GM23338 (cell line): Measurements from ENCODE around the gene SCAMP5. TPM values are rescaled to one million over a fixed set of nuclear protein-coding genes. Genes with fewer than 3 reads are reported as not detected.

Source experiments
- ATAC-seq: fragments of 200-7000 bp; cut with Tn5 transposase; 3 replicates; pipeline ENCODE4 v1.9.1; 2020
- DNase-seq: peaks from one replicate; pipeline ENCODE4 v3.0.0-alpha.2; 2015; ENCODE audit warnings: low spot score
- H2AFZ ChIP-seq: fragments of 200-600 bp; sonication (generic); 2 replicates; pipeline ENCODE4 v1.8.0; 2016; ENCODE audit warnings: antibody characterized with exemption, mild to moderate bottlenecking, moderate library complexity
- H3F3A ChIP-seq: fragments of 200-600 bp; sonication (generic); replicated peaks from 2 replicates; pipeline ENCODE4 v1.8.0; 2017; ENCODE audit warnings: antibody characterized with exemption, mixed run types, low read depth
- H3K27ac ChIP-seq: fragments of 200-600 bp; sonication (generic); 2 replicates; pipeline ENCODE4 v1.6.1; 2016; ENCODE audit warnings: low read depth
- H3K27me3 ChIP-seq: fragments of 200-600 bp; sonication (generic); 2 replicates; pipeline ENCODE4 v1.8.0; 2016; ENCODE audit warnings: mild to moderate bottlenecking, mixed run types, moderate library complexity; ENCODE audit not compliant: insufficient read depth
- H3K36me3 ChIP-seq: fragments of 200-600 bp; sonication (generic); 2 replicates; pipeline ENCODE4 v1.8.0; 2016; ENCODE audit warnings: mild to moderate bottlenecking; ENCODE audit not compliant: insufficient read depth
- H3K4me1 ChIP-seq: fragments of 200-600 bp; sonication (generic); 2 replicates; pipeline ENCODE4 v1.8.0; 2016; ENCODE audit warnings: mild to moderate bottlenecking, moderate library complexity; ENCODE audit not compliant: insufficient read depth
- H3K4me2 ChIP-seq: fragments of 200-600 bp; sonication (generic); 2 replicates; pipeline ENCODE4 v1.7.1; 2017; ENCODE audit warnings: mixed run types
- H3K4me3 ChIP-seq: fragments of 200-600 bp; sonication (generic); 2 replicates; pipeline ENCODE4 v1.6.1; 2016; ENCODE audit warnings: mixed run types
- H3K79me2 ChIP-seq: fragments of 200-600 bp; sonication (generic); replicated peaks from 2 replicates; pipeline ENCODE4 v1.8.0; 2017; ENCODE audit warnings: mild to moderate bottlenecking; ENCODE audit not compliant: insufficient read depth
- H3K9me2 ChIP-seq: fragments of 200-600 bp; sonication (generic); 2 replicates; pipeline ENCODE4 v1.8.0; 2017; ENCODE audit not compliant: insufficient read depth
- H4K20me1 ChIP-seq: fragments of 200-600 bp; sonication (generic); replicated peaks from 2 replicates; pipeline ENCODE4 v1.8.0; 2017; ENCODE audit warnings: mild to moderate bottlenecking; ENCODE audit not compliant: insufficient read depth
- H3K27ac Mint-ChIP-seq: 2 replicates; pipeline ENCODE4 v1.8.0; 2020; ENCODE audit warnings: inconsistent platforms, mild to moderate bottlenecking, moderate library complexity, mixed read lengths
- H3K27me3 Mint-ChIP-seq: 3 replicates; pipeline ENCODE4 v1.8.0; 2022; ENCODE audit warnings: low read depth, mild to moderate bottlenecking, moderate library complexity, mixed read lengths, inconsistent platforms; ENCODE audit not compliant: insufficient read depth, poor library complexity
- H3K36me3 Mint-ChIP-seq: 3 replicates; pipeline ENCODE4 v1.8.0; 2021; ENCODE audit warnings: low read depth, mild to moderate bottlenecking, inconsistent platforms, moderate library complexity, mixed read lengths
- H3K4me1 Mint-ChIP-seq: 3 replicates; pipeline ENCODE4 v1.8.0; 2020; ENCODE audit warnings: mild to moderate bottlenecking, inconsistent platforms, mixed read lengths
- H3K4me3 Mint-ChIP-seq: 3 replicates; pipeline ENCODE4 v1.8.0; 2021; ENCODE audit warnings: moderate library complexity, mild to moderate bottlenecking, inconsistent platforms, mixed read lengths
- H3K9me3 Mint-ChIP-seq: 3 replicates; pipeline ENCODE4 v1.8.0; 2020; ENCODE audit warnings: moderate library complexity, mild to moderate bottlenecking, inconsistent platforms, mixed read lengths
- CREB1 ChIP-seq: fragments of 250-450 bp; sonication (Bioruptor Pico); IDR thresholded peaks from 2 replicates; pipeline ENCODE4 v1.5.0; 2020; ENCODE audit warnings: low read depth, mild to moderate bottlenecking, moderate library complexity
- EZH2 ChIP-seq: fragments of 200-600 bp; sonication (generic); IDR thresholded peaks from one replicate; pipeline ENCODE4 v1.8.0; 2017; ENCODE audit warnings: antibody characterized with exemption, mild to moderate bottlenecking, low read depth; ENCODE audit not compliant: unreplicated experiment
- EZH2phosphoT487 ChIP-seq: fragments of 200-600 bp; sonication (generic); IDR thresholded peaks from one replicate; pipeline ENCODE4 v1.8.1; 2018; ENCODE audit warnings: antibody characterized with exemption; ENCODE audit not compliant: unreplicated experiment
- JUNB ChIP-seq: IDR thresholded peaks from one replicate; pipeline ENCODE4 v1.6.1; 2016; ENCODE audit warnings: antibody characterized with exemption; ENCODE audit not compliant: unreplicated experiment
- STAT1 ChIP-seq: IDR thresholded peaks from one replicate; pipeline ENCODE4 v1.6.1; 2016; ENCODE audit warnings: antibody characterized with exemption; ENCODE audit not compliant: unreplicated experiment
- ZNF114 ChIP-seq: fragments of 250-450 bp; sonication (Bioruptor Pico); IDR thresholded peaks from 2 replicates; pipeline ENCODE4 v1.5.0; 2020; ENCODE audit warnings: mild to moderate bottlenecking, moderate library complexity
- ZNF331 ChIP-seq: fragments of 250-450 bp; sonication (Bioruptor Pico); IDR thresholded peaks from 2 replicates; pipeline ENCODE4 v1.5.0; 2020; ENCODE audit warnings: low read depth, mild to moderate bottlenecking, moderate library complexity
- polyA plus RNA-seq: library from polyadenylated mRNA; unstranded; fragments of >200 nt; fragmentation: Nextera tagmentation; extraction: Ambion mirVana; gene quantifications from 2 replicates; pipeline ENCODE4 v1.2.1, GENCODE V29; 2016
- total RNA-seq: library from RNA; depleted of rRNA; stranded (reverse); fragments of >200 nt; shearing (Covaris generic); gene quantifications from 2 replicates; pipeline ENCODE4 v1.2.3, GENCODE V29; 2014
- TF ChIP-seq, protein P1 (sequence below): fragments of 250-450 bp; sonication (Bioruptor Pico); IDR thresholded peaks from 2 replicates; pipeline ENCODE4 v1.5.0; 2020; ENCODE audit warnings: mild to moderate bottlenecking, moderate library complexity
- TF ChIP-seq, protein P2 (sequence below): IDR thresholded peaks from 2 replicates; pipeline ENCODE4 v1.6.1; 2016; ENCODE audit warnings: antibody characterized with exemption
- TF ChIP-seq, protein P3 (sequence below): IDR thresholded peaks from one replicate; pipeline ENCODE4 v1.6.1; 2018; ENCODE audit warnings: antibody characterized with exemption; ENCODE audit not compliant: unreplicated experiment

The SCAMP5 gene
- total and polyA plus RNA-seq, 2 experiments from 2014 or later, result 12.8 to 43.3 TPM

DNA sequence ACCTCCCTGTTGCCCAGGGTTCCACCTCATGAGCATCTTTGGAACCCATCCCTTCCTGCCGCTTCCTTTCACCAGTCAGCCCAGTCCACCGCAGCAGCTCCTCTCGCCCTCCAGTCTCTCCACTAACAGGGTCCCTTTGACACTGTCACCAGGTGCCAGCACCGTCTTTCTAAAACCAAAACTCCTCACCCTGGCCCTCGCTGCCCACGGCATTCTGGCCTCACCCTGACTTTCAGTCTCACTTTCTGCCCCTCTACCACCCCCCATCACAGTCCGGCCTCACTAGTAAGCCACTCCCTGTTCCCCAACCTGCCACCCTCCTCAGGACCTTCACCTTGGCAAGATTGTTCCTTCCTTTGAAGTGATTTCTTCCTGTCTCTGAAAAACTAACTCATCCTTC is 32.2 kb downstream of the SCAMP5 start:
- Histone ChIP-seq H2AFZ (no peak overlapping the region), H3K27me3 (no peaks in the 10 kb centered on the region), H3K4me1 (peaks cover 26% of the 10 kb centered on the region), H3K9me2 (no peaks in the 10 kb centered on the region), H3F3A (0 out of 2 replicates have a peak, but pooled peaks cover 2% of the 10 kb centered on the region), H3K36me3 (no peaks in the 10 kb centered on the region), H3K4me3 (no peak overlapping the region), H4K20me1 (no peaks in the 10 kb centered on the region; the same call in 1 of the 2 replicates), H3K79me2 (peaks cover 18% of the 10 kb centered on the region), H3K27ac (no peak overlapping the region), H3K4me2 (no peak overlapping the region)
- DNase-seq (no peak), ATAC-seq (no peak)
- peaks cover 5% of the 10 kb centered on the region; the same call in 1 of the 3 replicates for H3K36me3 Mint-ChIP-seq
- no peak overlapping the region for H3K27ac Mint-ChIP-seq
- no peak overlapping the region; the same call in 2 of the 3 replicates for H3K4me3 Mint-ChIP-seq
- H3K4me1 Mint-ChIP-seq, result peaks cover 53% of the 10 kb centered on the region
- peaks cover 14% of the 10 kb centered on the region for H3K27me3 Mint-ChIP-seq
- TF ChIP-seq, protein P1, sequence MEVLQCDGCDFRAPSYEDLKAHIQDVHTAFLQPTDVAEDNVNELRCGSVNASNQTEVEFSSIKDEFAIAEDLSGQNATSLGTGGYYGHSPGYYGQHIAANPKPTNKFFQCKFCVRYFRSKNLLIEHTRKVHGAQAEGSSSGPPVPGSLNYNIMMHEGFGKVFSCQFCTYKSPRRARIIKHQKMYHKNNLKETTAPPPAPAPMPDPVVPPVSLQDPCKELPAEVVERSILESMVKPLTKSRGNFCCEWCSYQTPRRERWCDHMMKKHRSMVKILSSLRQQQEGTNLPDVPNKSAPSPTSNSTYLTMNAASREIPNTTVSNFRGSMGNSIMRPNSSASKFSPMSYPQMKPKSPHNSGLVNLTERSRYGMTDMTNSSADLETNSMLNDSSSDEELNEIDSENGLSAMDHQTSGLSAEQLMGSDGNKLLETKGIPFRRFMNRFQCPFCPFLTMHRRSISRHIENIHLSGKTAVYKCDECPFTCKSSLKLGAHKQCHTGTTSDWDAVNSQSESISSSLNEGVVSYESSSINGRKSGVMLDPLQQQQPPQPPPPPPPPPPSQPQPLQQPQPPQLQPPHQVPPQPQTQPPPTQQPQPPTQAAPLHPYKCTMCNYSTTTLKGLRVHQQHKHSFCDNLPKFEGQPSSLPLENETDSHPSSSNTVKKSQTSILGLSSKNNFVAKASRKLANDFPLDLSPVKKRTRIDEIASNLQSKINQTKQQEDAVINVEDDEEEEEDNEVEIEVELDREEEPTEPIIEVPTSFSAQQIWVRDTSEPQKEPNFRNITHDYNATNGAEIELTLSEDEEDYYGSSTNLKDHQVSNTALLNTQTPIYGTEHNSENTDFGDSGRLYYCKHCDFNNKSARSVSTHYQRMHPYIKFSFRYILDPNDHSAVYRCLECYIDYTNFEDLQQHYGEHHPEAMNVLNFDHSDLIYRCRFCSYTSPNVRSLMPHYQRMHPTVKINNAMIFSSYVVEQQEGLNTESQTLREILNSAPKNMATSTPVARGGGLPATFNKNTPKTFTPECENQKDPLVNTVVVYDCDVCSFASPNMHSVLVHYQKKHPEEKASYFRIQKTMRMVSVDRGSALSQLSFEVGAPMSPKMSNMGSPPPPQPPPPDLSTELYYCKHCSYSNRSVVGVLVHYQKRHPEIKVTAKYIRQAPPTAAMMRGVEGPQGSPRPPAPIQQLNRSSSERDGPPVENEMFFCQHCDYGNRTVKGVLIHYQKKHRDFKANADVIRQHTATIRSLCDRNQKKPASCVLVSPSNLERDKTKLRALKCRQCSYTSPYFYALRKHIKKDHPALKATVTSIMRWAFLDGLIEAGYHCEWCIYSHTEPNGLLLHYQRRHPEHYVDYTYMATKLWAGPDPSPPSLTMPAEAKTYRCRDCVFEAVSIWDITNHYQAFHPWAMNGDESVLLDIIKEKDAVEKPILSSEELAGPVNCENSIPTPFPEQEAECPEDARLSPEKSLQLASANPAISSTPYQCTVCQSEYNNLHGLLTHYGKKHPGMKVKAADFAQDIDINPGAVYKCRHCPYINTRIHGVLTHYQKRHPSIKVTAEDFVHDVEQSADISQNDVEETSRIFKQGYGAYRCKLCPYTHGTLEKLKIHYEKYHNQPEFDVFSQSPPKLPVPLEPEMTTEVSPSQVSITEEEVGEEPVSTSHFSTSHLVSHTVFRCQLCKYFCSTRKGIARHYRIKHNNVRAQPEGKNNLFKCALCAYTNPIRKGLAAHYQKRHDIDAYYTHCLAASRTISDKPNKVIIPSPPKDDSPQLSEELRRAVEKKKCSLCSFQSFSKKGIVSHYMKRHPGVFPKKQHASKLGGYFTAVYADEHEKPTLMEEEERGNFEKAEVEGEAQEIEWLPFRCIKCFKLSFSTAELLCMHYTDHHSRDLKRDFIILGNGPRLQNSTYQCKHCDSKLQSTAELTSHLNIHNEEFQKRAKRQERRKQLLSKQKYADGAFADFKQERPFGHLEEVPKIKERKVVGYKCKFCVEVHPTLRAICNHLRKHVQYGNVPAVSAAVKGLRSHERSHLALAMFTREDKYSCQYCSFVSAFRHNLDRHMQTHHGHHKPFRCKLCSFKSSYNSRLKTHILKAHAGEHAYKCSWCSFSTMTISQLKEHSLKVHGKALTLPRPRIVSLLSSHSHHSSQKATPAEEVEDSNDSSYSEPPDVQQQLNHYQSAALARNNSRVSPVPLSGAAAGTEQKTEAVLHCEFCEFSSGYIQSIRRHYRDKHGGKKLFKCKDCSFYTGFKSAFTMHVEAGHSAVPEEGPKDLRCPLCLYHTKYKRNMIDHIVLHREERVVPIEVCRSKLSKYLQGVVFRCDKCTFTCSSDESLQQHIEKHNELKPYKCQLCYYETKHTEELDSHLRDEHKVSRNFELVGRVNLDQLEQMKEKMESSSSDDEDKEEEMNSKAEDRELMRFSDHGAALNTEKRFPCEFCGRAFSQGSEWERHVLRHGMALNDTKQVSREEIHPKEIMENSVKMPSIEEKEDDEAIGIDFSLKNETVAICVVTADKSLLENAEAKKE (CRISPR knock-in tag), result no peak
- TF ChIP-seq, protein P2, sequence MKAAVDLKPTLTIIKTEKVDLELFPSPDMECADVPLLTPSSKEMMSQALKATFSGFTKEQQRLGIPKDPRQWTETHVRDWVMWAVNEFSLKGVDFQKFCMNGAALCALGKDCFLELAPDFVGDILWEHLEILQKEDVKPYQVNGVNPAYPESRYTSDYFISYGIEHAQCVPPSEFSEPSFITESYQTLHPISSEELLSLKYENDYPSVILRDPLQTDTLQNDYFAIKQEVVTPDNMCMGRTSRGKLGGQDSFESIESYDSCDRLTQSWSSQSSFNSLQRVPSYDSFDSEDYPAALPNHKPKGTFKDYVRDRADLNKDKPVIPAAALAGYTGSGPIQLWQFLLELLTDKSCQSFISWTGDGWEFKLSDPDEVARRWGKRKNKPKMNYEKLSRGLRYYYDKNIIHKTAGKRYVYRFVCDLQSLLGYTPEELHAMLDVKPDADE, result no peak
- TF ChIP-seq EZH2, result no peak
- TF ChIP-seq CREB1 (CRISPR knock-in tag), result no peak
- no peak for TF ChIP-seq ZNF331 (CRISPR knock-in tag)
- no peak for TF ChIP-seq STAT1
- TF ChIP-seq, protein P3, sequence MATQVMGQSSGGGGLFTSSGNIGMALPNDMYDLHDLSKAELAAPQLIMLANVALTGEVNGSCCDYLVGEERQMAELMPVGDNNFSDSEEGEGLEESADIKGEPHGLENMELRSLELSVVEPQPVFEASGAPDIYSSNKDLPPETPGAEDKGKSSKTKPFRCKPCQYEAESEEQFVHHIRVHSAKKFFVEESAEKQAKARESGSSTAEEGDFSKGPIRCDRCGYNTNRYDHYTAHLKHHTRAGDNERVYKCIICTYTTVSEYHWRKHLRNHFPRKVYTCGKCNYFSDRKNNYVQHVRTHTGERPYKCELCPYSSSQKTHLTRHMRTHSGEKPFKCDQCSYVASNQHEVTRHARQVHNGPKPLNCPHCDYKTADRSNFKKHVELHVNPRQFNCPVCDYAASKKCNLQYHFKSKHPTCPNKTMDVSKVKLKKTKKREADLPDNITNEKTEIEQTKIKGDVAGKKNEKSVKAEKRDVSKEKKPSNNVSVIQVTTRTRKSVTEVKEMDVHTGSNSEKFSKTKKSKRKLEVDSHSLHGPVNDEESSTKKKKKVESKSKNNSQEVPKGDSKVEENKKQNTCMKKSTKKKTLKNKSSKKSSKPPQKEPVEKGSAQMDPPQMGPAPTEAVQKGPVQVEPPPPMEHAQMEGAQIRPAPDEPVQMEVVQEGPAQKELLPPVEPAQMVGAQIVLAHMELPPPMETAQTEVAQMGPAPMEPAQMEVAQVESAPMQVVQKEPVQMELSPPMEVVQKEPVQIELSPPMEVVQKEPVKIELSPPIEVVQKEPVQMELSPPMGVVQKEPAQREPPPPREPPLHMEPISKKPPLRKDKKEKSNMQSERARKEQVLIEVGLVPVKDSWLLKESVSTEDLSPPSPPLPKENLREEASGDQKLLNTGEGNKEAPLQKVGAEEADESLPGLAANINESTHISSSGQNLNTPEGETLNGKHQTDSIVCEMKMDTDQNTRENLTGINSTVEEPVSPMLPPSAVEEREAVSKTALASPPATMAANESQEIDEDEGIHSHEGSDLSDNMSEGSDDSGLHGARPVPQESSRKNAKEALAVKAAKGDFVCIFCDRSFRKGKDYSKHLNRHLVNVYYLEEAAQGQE, result no peak
- no peak for TF ChIP-seq ZNF114
- TF ChIP-seq EZH2phosphoT487, result no peak
- no peak for TF ChIP-seq JUNB
- no peaks in the 10 kb centered on the region for H3K9me3 Mint-ChIP-seq
